Measurements from ENCODE around the gene VDAC1.

DNA sequence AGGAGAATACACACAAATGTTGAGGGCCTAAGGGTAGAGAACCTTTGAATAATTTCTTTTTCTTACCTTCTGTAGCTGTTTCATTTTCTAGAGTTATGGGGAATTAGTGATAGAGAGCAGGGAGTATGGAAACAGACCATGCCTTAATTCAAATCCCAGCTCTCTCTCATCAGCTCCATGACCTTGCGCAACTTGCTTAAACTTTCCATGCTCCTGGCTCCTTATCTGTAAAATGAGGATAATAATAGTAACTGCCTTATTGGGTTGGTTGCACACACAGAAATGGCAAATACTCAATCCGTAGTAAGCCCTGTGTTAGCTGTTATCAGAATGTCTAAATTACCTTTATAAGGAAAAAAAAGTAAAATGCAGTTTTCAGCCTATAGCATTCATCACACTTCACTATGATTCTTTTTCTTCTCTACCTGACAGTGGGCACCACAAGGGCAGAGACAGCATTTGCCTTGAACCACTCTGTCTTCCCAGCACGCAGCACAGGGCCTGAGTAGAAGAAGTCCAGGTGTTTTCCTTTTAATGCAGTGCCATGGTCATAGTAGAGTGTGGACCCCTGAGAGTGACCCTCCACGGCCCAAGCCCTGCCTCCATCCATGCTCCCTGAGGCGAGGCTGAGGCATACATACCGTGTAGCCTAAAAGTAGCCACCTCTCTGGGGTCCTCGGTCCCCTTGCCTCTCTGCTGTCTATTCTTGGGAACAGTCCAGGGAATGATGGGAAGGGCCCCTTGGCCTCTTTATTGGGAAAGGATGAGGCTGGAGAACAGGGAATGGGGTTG, 53.8 kb downstream of the VDAC1 start:
- TF ChIP-seq CEBPB (IDR thresholded peaks at IDR 0.05; ENCODE audit: low read depth, low read length) = peak; percentile 78
- TF ChIP-seq, protein P1, sequence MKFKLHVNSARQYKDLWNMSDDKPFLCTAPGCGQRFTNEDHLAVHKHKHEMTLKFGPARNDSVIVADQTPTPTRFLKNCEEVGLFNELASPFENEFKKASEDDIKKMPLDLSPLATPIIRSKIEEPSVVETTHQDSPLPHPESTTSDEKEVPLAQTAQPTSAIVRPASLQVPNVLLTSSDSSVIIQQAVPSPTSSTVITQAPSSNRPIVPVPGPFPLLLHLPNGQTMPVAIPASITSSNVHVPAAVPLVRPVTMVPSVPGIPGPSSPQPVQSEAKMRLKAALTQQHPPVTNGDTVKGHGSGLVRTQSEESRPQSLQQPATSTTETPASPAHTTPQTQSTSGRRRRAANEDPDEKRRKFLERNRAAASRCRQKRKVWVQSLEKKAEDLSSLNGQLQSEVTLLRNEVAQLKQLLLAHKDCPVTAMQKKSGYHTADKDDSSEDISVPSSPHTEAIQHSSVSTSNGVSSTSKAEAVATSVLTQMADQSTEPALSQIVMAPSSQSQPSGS (IDR thresholded peaks at IDR 0.05; ENCODE audit: low read length) = no peak
- TF ChIP-seq, protein P2, sequence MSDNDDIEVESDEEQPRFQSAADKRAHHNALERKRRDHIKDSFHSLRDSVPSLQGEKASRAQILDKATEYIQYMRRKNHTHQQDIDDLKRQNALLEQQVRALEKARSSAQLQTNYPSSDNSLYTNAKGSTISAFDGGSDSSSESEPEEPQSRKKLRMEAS (IDR thresholded peaks at IDR 0.05) = no peak
- TF ChIP-seq, protein P3, sequence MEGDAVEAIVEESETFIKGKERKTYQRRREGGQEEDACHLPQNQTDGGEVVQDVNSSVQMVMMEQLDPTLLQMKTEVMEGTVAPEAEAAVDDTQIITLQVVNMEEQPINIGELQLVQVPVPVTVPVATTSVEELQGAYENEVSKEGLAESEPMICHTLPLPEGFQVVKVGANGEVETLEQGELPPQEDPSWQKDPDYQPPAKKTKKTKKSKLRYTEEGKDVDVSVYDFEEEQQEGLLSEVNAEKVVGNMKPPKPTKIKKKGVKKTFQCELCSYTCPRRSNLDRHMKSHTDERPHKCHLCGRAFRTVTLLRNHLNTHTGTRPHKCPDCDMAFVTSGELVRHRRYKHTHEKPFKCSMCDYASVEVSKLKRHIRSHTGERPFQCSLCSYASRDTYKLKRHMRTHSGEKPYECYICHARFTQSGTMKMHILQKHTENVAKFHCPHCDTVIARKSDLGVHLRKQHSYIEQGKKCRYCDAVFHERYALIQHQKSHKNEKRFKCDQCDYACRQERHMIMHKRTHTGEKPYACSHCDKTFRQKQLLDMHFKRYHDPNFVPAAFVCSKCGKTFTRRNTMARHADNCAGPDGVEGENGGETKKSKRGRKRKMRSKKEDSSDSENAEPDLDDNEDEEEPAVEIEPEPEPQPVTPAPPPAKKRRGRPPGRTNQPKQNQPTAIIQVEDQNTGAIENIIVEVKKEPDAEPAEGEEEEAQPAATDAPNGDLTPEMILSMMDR (IDR thresholded peaks at IDR 0.05; ENCODE audit: control extremely low read depth in 1 of 3, insufficient read depth in 1 of 3, low read depth in 1 of 3, low read length in 3 of 3) = no peak

Data from H1 (cell line).